ENCODE results near the gene TMC4. TPM values are rescaled to one million over a fixed set of nuclear protein-coding genes. Genes with fewer than 3 reads are reported as not detected.

TMC4 gene
- total RNA-seq, 3 donors from 2014 or later: 107 to 276 (median 178) TPM

- H3K4me1 ChIP-seq (ENCODE audit: low read depth): peaks cover 54% of the 10 kb centered on the region
- TF ChIP-seq, protein P1, sequence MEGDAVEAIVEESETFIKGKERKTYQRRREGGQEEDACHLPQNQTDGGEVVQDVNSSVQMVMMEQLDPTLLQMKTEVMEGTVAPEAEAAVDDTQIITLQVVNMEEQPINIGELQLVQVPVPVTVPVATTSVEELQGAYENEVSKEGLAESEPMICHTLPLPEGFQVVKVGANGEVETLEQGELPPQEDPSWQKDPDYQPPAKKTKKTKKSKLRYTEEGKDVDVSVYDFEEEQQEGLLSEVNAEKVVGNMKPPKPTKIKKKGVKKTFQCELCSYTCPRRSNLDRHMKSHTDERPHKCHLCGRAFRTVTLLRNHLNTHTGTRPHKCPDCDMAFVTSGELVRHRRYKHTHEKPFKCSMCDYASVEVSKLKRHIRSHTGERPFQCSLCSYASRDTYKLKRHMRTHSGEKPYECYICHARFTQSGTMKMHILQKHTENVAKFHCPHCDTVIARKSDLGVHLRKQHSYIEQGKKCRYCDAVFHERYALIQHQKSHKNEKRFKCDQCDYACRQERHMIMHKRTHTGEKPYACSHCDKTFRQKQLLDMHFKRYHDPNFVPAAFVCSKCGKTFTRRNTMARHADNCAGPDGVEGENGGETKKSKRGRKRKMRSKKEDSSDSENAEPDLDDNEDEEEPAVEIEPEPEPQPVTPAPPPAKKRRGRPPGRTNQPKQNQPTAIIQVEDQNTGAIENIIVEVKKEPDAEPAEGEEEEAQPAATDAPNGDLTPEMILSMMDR (IDR thresholded peaks at IDR 0.05): no peak
- DNase-seq (no peak), ATAC-seq (no peak)
- H3K4me3 ChIP-seq: no peak overlapping the region
- H3K9me3 ChIP-seq: no peaks in the 10 kb centered on the region
- intact Hi-C loops (cut with DNase I, micrococcal nuclease): no loop called here
- peaks cover 2% of the 10 kb centered on the region for H3K36me3 ChIP-seq (ENCODE audit: low read depth)
Observed at GRCh38 chr19:54160854-54161253, 12.1 kb downstream of the TMC4 start.

DNA sequence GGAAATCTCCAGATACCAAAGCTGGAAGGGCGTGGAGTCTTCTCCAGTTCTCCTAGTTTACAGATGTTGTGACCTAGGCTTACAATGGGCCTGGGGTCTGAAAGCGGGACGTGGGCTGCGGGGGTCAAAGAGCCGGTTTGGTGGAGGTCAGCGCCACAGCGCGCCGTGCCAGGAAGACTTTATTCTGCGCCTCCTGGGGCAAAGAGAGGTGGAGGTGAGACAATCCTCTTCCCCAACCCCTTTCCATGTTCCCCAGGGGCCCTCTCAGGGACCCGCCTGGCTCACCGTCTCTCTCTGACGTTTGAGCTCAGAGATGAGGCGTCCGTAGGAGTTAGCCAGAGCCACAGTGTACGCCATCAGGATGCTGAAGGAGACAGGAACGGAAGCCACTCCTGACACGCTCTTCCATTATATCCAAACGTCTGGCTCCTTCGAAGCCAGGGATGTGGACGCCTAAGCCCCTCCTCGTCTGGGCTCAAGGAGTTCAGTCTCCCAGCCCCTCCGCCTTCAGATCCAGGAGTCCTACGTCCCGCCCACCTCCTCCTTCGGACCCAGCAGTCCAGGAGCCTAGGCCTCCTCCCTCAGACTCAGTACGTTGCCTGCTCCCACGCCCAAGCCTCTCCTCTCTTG, 12.7 kb downstream of the TMC4 start:
- intact Hi-C loops (cut with DNase I, micrococcal nuclease): no loop called here
- peak in 2 of 3 donors; percentile 53 to 72 for DNase-seq
- Histone ChIP-seq H3K4me1 (ENCODE audit: low read depth) (peaks cover 54% of the 10 kb centered on the region), H3K4me3 (peak overlapping the region; percentile 43), H3K36me3 (ENCODE audit: low read depth) (peaks cover 7% of the 10 kb centered on the region), H3K9me3 (no peaks in the 10 kb centered on the region)
- no peak for ATAC-seq
- TF ChIP-seq, protein P1 (IDR thresholded peaks at IDR 0.05): no peak

DNA sequence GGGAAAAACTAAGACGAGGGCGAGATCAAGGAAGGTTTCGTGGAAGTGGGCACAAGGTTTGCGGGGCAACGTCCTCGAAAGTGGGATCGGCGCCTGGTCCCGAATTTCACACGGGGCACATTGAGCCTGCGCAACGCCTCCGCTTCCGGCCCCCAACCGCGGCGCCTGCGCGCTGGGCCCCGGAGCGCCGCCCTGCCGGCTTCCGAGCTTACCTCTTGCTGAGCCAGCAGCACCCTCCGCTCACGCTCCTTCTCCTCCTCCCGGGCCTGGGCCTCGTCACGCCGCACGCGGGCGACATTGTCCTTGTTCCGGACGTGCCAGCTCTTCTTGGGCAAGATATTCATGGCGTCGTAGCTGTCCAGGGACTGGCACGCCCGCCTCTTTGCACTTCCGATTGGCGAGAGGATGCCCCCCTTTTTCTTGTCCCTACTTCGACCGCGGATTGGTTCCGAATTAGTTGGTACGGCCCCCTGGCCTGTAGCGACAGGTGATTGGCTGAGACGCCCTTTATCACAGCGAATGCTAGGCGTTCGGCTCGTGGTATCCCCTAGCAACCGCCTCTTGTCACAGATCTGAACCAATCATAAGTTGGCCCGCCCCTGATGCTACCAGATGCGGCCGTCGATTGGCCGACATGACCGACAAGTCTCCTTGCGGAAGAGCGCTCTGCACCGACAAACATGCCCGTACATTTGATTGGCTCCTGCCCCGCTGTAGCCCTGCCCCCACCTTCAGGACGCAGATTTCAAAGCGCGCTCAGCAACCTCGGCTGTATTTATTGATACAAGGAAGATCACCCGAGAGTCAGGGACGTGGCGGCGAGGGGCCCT, 13.4 kb downstream of the TMC4 start, which contains the start of gene LENG1:
TSS of gene LENG1 (minus strand) at position 370 of the 830 bp plus-strand sequence. CDS start at position 344, 26 bp downstream.
- H3K4me3 ChIP-seq: peak within 1 kb of the TSS; percentile 43
- intact Hi-C loops (cut with DNase I, micrococcal nuclease): no loop called here
- ATAC-seq (peak; percentile 82), DNase-seq (peak; percentile 98 to 100 (median 100))
- H3K9me3 ChIP-seq: no peaks in the 10 kb centered on the region
- H3K36me3 ChIP-seq (ENCODE audit: low read depth): peaks cover 7% of the 10 kb centered on the region
- TF ChIP-seq, protein P1 (IDR thresholded peaks at IDR 0.05): peak; percentile 18
- H3K4me1 ChIP-seq (ENCODE audit: low read depth): peaks cover 50% of the 10 kb centered on the region

DNA sequence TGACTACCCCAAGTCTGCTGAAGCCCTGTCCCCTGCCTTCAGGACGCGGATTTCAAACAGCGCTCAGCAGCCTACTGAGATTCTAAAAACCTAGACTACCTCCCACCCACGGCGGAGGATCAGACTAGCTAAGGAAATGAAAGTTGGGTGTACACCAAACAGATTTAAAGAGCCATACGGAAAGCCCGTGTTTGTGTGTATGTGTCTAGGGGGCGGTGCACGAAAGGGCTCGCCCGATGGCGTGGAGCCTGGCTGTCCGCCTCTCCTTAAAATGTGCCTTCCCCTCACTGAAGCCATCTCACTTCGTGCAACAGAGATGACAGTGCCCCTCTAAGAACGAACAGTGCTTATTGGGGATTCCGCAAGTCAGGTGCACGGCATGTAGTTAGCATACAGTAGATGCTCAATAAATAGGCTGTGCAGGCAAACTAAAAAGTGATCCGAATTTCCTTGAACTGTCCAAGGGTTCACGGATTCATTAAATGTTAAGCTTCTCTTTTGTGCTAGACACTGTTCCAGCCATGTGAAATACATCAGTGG, 14.1 kb downstream of the TMC4 start:
- Histone ChIP-seq H3K9me3 (no peaks in the 10 kb centered on the region), H3K4me1 (ENCODE audit: low read depth) (peaks cover 43% of the 10 kb centered on the region), H3K36me3 (ENCODE audit: low read depth) (peaks cover 7% of the 10 kb centered on the region), H3K4me3 (peak overlapping the region; percentile 43)
- no peak for ATAC-seq
- TF ChIP-seq, protein P1 (IDR thresholded peaks at IDR 0.05): no peak
- intact Hi-C loops (cut with DNase I, micrococcal nuclease): no loop called here
- peak in 1 of 3 donors; percentile 40 for DNase-seq

DNA sequence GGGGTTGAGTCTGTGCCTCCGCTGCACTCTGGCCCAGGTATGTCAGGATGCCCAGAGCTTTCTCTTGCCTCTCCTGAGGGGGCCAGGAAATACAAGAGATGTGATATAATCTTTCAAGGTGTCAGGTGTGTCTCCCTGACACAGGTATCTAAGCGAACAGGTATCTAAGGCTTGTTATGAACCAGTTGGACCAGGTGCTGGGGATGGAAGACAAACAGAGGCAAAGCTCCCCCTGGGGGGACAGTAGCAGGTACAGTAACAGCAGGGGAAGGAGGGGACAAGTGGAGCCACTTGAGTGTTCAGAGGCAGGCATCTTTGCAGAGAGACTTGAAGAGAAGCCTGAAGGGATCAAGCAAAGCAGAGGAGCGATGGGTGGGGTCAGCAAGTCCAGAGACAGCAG, 16.0 kb downstream of the TMC4 start:
- Histone ChIP-seq H3K4me1 (ENCODE audit: low read depth) (peaks cover 24% of the 10 kb centered on the region), H3K9me3 (no peaks in the 10 kb centered on the region), H3K4me3 (no peak overlapping the region), H3K36me3 (ENCODE audit: low read depth) (peaks cover 7% of the 10 kb centered on the region)
- TF ChIP-seq, protein P1 (IDR thresholded peaks at IDR 0.05): no peak
- no peak for ATAC-seq
- intact Hi-C loops (cut with DNase I, micrococcal nuclease): no loop called here
- no peak for DNase-seq
